IPS DF 4.7 (cell line): ENCODE results near the gene ATP6V1G2.
"Not testable (repeated sequence)": the region's sequence is repeated elsewhere in the genome, so short reads cannot be mapped to it uniquely, and the experiment has no call there.

Source experiments
- DNase-seq: peaks from one replicate; pipeline ENCODE4 v3.0.0-alpha.2; 2013; ENCODE audit warnings: low spot score; ENCODE audit errors: extremely low read depth

ATP6V1G2 gene

DNA sequence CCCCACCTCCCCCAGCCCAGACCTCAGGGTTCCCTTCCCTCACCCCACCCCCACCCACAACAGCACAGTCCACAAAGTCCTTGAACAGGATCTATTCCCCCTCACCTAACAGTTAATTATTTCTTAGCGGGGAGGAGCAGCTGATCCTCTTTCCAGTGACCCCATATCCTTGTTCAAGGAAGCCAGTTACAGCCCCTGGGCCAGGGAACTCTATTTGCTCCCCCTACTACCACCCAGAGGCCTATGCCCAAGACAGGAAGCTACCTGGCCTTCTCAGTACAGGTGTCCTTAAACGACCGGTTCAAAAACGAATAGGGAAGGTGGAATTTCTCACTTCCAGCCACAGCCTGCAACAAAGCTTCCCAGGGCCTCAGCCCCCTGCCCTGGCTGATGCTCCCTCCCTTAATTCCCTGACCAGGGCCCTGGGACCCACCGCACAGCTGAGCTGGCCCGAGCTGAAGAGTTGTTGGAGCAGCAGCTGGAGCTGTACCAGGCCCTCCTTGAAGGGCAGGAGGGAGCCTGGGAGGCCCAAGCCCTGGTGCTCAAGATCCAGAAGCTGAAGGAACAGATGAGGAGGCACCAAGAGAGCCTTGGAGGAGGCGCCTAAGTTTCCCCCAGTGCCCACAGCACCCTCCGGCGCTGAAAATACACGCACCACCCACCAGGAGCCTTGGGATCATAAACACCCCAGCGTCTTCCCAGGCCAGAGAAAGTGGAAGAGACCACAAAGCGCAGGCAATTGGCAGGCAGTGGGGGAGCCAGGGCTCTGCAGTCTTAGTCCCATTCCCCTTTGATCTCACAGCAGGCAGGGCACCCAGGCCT lies 16.9 kb downstream of the ATP6V1G2 start:
- DNase-seq: no peak

GRCh38 chr6:31528821-31529328 lies 17.5 kb downstream of the ATP6V1G2 start, which contains the start of gene MCCD1:
TSS of gene MCCD1 (plus strand) at chr6:31528962. CDS start at chr6:31529015, 53 bp downstream.
- no peak for DNase-seq

DNA sequence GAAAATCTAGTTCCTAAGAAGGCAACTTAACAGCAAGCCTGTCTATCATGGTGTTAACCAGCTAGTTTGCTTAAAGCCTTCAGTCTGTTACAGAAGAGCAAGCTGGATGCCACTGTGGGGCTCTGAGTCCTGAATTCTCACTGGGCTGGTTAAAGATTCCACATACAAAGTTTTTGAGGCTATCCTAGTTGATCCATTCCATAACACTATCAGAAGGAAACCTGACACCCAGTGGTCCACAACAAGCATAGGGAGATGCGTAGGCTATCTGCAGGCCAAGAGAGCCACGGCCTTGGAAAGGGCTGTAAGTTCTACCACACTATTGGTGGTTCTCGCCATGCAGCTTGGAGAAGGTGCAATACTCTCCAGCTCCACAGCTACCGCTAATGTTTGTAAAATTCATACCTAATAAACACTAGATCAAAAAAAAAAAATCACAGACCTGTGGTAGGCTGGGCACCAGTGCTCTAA lies 18.1 kb downstream of the ATP6V1G2 start:
- DNase-seq: no peak

- DNase-seq: no peak
These were observed 20.3 kb downstream of the ATP6V1G2 start for GRCh38 chr6:31525932-31526591.

GRCh38 chr6:31525553-31525931 lies 20.9 kb downstream of the ATP6V1G2 start:
- no peak for DNase-seq

DNA sequence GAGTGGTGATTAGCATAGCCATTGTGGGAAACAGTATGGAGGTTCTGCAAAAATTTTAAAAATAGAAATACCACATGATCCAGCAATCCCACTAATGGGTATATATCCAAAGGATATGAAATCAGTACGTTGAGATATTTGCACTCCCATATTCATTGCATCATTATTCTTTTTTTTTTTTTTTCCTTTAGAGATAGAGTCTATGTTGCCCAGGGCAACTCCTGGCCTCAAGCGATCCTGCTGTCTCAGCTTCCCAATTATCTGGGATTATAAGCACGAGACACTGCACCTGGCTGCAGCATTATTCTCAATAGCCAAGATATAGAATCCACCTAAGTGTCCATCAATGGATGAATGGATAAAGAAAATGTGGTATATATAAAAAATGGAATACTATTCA lies 24.6 kb downstream of the ATP6V1G2 start:
- DNase-seq: no peak

GRCh38 chr6:31513456-31514165 lies 32.8 kb downstream of the ATP6V1G2 start:
- no peak for DNase-seq

GRCh38 chr6:31510007-31510406 lies 36.4 kb downstream of the ATP6V1G2 start:
- DNase-seq: no peak

DNA sequence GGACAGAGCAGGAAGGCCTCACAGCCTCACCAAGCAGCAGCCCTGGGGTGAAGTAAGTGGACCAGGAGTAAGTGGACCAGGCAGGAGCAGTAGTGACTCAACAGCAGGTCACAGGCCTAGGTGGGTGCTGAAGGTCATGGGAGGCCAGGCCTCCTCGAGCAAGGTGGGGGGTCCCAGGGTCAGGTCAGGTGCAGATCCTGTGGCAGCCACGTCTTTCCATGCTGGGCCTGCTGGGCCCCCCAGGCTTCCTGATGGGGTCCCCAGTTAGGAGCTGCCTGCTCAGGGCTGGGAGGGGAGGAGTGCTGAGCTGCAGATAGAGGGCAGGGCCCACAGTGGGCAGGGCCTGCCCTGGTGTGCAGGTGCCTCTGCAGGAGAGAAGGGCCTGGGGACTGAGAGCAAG lies 37.4 kb downstream of the ATP6V1G2 start:
- not testable (repeated sequence) for DNase-seq

DNA sequence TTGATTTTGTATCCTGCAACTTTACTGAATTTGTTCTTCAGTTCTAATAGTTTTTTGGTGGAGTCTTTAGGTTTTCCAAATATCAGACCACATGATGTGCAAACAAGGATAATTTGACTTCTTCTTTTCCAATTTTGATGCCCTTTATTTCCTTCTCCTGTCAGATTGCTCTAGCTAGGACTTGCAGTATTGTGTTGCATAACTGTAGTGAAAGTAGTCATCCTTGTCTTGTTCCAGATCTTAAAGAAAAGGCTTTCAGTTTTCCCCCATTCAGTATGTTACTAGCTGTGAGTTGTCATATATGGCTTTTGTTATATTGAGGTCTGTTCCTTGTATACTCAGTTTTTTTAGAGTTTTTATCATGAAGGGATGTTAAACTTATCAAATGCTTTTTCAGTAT lies 43.8 kb downstream of the ATP6V1G2 start:
- DNase-seq: no peak

GRCh38 chr6:31499648-31500047 lies 46.8 kb downstream of the ATP6V1G2 start:
- not testable (repeated sequence) for DNase-seq

DNA sequence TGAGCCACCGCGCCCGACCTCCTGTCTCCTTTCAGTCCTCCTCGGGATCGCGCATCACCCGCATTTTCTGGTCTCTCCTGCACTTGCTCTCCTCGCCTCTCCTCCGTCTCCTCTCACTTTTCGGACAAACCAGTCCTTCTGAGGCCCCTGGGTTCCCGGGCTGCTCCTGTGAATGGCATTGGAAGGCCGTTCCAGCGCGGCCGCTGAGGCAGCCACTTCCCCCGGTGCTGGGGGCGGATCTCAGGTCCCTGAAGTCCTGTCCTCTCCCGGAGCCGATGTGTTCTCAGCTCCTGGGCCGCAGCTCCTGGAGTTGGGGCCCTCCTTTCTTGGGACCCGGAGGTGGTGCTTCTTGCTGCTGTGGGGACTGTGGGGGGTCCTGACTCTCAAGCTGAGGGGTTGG lies 47.7 kb downstream of the ATP6V1G2 start:
- no peak for DNase-seq

GRCh38 chr6:31497531-31498476 lies 48.6 kb downstream of the ATP6V1G2 start, which contains the start of gene MICB:
TSS of gene MICB (plus strand) at chr6:31498145. CDS start at chr6:31498194, 49 bp downstream.
- DNase-seq: peak; percentile 91

GRCh38 chr6:31496826-31497225 lies 49.6 kb downstream of the ATP6V1G2 start:
- DNase-seq: not testable (repeated sequence)

DNA sequence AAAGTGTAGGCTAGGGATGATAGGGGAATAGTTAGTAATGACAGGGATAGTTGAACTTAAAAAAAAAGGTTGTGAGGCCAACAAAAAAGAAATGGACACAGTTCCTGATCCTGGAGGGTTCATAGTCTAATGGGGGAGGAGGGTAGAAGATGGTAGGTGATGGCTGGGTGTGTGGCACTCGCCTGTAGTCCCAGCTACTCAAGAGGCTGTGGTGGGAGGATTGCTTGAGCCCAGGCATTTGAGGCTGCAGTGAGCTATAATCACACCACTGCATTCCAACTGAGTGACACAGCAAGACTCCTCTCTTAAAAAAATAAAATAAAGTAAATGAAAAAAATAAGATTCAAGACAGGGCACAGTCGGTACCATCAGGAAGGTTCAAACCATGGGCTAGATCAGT lies 50.8 kb downstream of the ATP6V1G2 start:
- DNase-seq: no peak
